ENCODE results near the gene NCK1.
A peak's percentile ranks its signal among the peaks of the same experiment; 100 is the strongest.

NCK1 gene

GRCh38 chr3:136909187-136909586 lies 47.2 kb downstream of the NCK1 start:
- H3K4me2 ChIP-seq (ENCODE audit: low read depth, low read length, poor library complexity, severe bottlenecking): peak overlapping the region; percentile 40
- H3K27me3 ChIP-seq (ENCODE audit: low read length): no peaks in the 10 kb centered on the region
- H3K9me2 ChIP-seq (replicated peaks; ENCODE audit: insufficient read depth, low read length): no peaks in the 10 kb centered on the region
- peaks cover 3% of the 10 kb centered on the region; the same call in 1 of the 2 replicates for H3K9me3 ChIP-seq (ENCODE audit: insufficient read depth, low read length)
- H4K20me1 ChIP-seq (ENCODE audit: low read depth, low read length): 0 out of 2 replicates have a peak, but pooled peaks cover 5% of the 10 kb centered on the region
- H3K36me3 ChIP-seq (ENCODE audit: low read length): no peaks in the 10 kb centered on the region
- peak overlapping the region; percentile 49 for H3K27ac ChIP-seq (ENCODE audit: low read depth, low read length)
- peaks cover 100% of the 10 kb centered on the region for H3K79me2 ChIP-seq (ENCODE audit: insufficient read depth, low read length)
- H3F3A ChIP-seq (ENCODE audit: insufficient read depth): peaks cover 32% of the 10 kb centered on the region; the same call in 1 of the 2 replicates
- no peak for TF ChIP-seq EZH2phosphoT487 (conservative IDR thresholded peaks at IDR 0.05; ENCODE audit: low read length)
- TF ChIP-seq, protein P1, sequence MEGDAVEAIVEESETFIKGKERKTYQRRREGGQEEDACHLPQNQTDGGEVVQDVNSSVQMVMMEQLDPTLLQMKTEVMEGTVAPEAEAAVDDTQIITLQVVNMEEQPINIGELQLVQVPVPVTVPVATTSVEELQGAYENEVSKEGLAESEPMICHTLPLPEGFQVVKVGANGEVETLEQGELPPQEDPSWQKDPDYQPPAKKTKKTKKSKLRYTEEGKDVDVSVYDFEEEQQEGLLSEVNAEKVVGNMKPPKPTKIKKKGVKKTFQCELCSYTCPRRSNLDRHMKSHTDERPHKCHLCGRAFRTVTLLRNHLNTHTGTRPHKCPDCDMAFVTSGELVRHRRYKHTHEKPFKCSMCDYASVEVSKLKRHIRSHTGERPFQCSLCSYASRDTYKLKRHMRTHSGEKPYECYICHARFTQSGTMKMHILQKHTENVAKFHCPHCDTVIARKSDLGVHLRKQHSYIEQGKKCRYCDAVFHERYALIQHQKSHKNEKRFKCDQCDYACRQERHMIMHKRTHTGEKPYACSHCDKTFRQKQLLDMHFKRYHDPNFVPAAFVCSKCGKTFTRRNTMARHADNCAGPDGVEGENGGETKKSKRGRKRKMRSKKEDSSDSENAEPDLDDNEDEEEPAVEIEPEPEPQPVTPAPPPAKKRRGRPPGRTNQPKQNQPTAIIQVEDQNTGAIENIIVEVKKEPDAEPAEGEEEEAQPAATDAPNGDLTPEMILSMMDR (IDR thresholded peaks at IDR 0.05; ENCODE audit: insufficient read depth, low read length, poor library complexity, severe bottlenecking): no peak
- H3K9ac ChIP-seq (ENCODE audit: low read length): no peak overlapping the region; the same call in 1 of the 2 replicates
- no peak overlapping the region for H2AFZ ChIP-seq (ENCODE audit: low read depth, low read length, severe bottlenecking)
- H3K4me3 ChIP-seq (ENCODE audit: insufficient read depth, low read length, poor library complexity, severe bottlenecking): no peak overlapping the region

- Histone ChIP-seq H2AFZ (ENCODE audit: low read depth, low read length, severe bottlenecking) (no peak overlapping the region), H3K27me3 (ENCODE audit: low read length) (no peaks in the 10 kb centered on the region), H3K4me3 (ENCODE audit: insufficient read depth, low read length, poor library complexity, severe bottlenecking) (no peak overlapping the region), H4K20me1 (ENCODE audit: low read depth, low read length) (peaks cover 8% of the 10 kb centered on the region; the same call in 1 of the 2 replicates), H3K79me2 (ENCODE audit: insufficient read depth, low read length) (peaks cover 100% of the 10 kb centered on the region), H3K9me2 (replicated peaks; ENCODE audit: insufficient read depth, low read length) (no peaks in the 10 kb centered on the region), H3K4me2 (ENCODE audit: low read depth, low read length, poor library complexity, severe bottlenecking) (peak overlapping the region; percentile 40), H3K27ac (ENCODE audit: low read depth, low read length) (peak overlapping the region; percentile 49; the same call in 1 of the 2 replicates), H3K9ac (ENCODE audit: low read length) (no peak overlapping the region), H3K36me3 (ENCODE audit: low read length) (no peaks in the 10 kb centered on the region), H3K9me3 (ENCODE audit: insufficient read depth, low read length) (no peaks in the 10 kb centered on the region), H3F3A (ENCODE audit: insufficient read depth) (peaks cover 32% of the 10 kb centered on the region; the same call in 1 of the 2 replicates)
- TF ChIP-seq, protein P1 (IDR thresholded peaks at IDR 0.05; ENCODE audit: insufficient read depth, low read length, poor library complexity, severe bottlenecking): no peak
- TF ChIP-seq EZH2phosphoT487 (conservative IDR thresholded peaks at IDR 0.05; ENCODE audit: low read length): no peak
Observed at GRCh38 chr3:136910697-136911096, 48.7 kb downstream of the NCK1 start.

- peaks cover 32% of the 10 kb centered on the region; the same call in 1 of the 2 replicates for H3F3A ChIP-seq (ENCODE audit: insufficient read depth)
- no peaks in the 10 kb centered on the region for H3K9me2 ChIP-seq (replicated peaks; ENCODE audit: insufficient read depth, low read length)
- H3K4me2 ChIP-seq (ENCODE audit: low read depth, low read length, poor library complexity, severe bottlenecking): peak overlapping the region; percentile 59
- no peak for TF ChIP-seq EZH2phosphoT487 (conservative IDR thresholded peaks at IDR 0.05; ENCODE audit: low read length)
- TF ChIP-seq, protein P1 (IDR thresholded peaks at IDR 0.05; ENCODE audit: insufficient read depth, low read length, poor library complexity, severe bottlenecking): no peak
- no peaks in the 10 kb centered on the region for H3K36me3 ChIP-seq (ENCODE audit: low read length)
- H4K20me1 ChIP-seq (ENCODE audit: low read depth, low read length): peaks cover 8% of the 10 kb centered on the region; the same call in 1 of the 2 replicates
- no peaks in the 10 kb centered on the region for H3K9me3 ChIP-seq (ENCODE audit: insufficient read depth, low read length)
- peak overlapping the region; percentile 36; the same call in 1 of the 2 replicates for H3K9ac ChIP-seq (ENCODE audit: low read length)
- H2AFZ ChIP-seq (ENCODE audit: low read depth, low read length, severe bottlenecking): no peak overlapping the region
- H3K27me3 ChIP-seq (ENCODE audit: low read length): no peaks in the 10 kb centered on the region
- no peak overlapping the region for H3K4me3 ChIP-seq (ENCODE audit: insufficient read depth, low read length, poor library complexity, severe bottlenecking)
- H3K79me2 ChIP-seq (ENCODE audit: insufficient read depth, low read length): peaks cover 100% of the 10 kb centered on the region
- H3K27ac ChIP-seq (ENCODE audit: low read depth, low read length): peak overlapping the region; percentile 44; the same call in 1 of the 2 replicates
Observed at GRCh38 chr3:136913168-136913567, 51.2 kb downstream of the NCK1 start.
